Measurements from ENCODE around the gene TPGS1.

The TPGS1 gene

GRCh38 chr19:525857-526419 is 18.6 kb downstream of the TPGS1 start:
- DNase-seq = no peak
- Mint-ChIP-seq H3K36me3 (ENCODE audit: insufficient read depth) (peaks cover 6% of the 10 kb centered on the region), H3K4me3 (no peak overlapping the region), H3K27me3 (peaks cover 0 to 8% of the 10 kb centered on the region in 2 donors), H3K27ac (no peak overlapping the region), H3K9me3 (no peaks in the 10 kb centered on the region), H3K4me1 (ENCODE audit: low read depth in 2 of 2) (peaks cover 2 to 4% of the 10 kb centered on the region in 2 donors)
- ATAC-seq (replicated peaks) = no peak

DNA sequence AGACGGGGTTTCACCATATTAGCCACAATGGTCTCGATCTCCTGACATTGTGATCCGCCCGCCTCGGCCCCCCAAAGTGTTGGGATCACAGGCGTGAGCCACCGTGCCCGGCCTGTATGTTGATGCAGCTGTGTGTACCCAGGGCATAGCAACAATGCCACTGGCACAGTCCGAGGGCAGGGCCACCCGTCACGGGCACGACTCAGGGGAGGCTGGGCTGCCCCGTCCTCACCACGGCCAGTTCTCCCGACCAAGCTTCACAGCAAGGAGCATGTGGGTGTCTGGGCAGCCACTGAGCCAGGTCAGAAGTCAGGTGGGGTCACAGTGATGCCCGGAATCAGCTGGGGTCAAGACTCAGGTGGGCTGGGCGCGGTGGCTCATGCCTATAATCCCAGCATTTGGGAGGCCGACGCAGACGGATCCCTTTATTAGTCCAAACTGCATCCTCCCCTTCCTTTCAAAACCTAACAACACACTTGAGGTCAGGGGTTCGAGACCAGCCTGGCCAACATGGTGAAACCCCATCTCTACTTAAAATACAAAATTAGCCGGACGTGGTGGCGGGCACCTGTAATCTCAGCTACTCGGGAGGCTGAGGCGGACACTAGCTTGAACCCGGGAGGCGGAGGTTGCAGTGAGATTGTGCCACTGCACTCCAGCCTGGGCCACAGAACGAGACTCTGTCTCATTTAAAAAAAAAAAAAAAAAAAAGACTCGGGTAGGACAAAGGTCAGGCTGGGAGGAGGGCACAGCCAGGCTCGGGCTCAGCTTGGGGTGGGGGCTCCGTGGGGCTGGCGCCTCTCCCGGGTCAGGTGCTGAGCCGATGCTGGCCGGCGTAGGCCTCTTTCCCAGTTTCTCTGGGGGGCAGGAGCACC is 23.1 kb downstream of the TPGS1 start:
- H3K36me3 Mint-ChIP-seq (ENCODE audit: insufficient read depth) = peaks cover 26% of the 10 kb centered on the region
- H3K27me3 Mint-ChIP-seq = peaks cover 0 to 6% of the 10 kb centered on the region in 2 donors
- no peaks in the 10 kb centered on the region for H3K9me3 Mint-ChIP-seq
- DNase-seq (no peak), ATAC-seq (replicated peaks) (no peak)
- peaks cover 15 to 16% of the 10 kb centered on the region in 2 donors for H3K4me1 Mint-ChIP-seq (ENCODE audit: low read depth in 2 of 2)
- H3K27ac Mint-ChIP-seq = peak overlapping the region in 1 of 2 donors; percentile 17
- H3K4me3 Mint-ChIP-seq = peak overlapping the region; percentile 73 to 74

DNA sequence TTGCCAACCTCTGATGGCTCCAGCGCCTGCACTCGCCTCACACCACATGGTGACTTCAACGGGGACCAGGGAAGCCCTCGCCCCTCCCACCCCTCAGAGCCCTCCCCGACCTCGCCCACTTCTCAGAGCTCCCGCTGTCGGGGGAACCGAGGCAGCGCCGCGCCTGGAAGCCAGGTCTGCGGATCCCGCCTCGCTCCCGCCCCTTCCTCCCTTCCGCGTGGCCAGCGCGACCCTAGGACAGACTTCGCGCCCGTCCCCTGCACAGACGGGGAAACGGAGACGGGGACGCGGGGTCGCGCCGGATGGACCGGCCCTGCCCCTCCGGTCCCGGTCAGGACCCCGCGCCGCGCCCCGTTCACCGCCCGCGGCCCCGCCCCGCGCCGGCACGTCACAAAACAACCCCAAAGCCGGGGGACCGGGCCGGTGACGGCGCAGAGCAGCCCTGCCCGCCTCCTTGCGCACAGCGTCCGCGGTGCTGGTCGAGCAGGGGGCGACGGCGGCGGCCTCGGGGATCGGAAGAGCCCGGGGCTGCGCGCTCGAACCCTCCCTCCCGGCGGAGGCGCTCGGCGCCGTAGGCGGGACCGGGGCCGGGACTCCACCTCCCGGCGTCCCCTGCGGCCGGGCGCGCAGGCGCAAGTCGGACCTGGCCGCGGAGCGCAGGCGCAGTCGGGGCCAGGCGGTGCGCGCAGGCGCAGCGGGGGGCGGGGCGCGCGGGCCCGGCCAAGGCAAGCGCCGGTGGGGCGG is 23.9 kb downstream of the TPGS1 start:
- Mint-ChIP-seq H3K27ac (peak overlapping the region in 1 of 2 donors; percentile 17), H3K27me3 (no peaks in the 10 kb centered on the region), H3K9me3 (no peaks in the 10 kb centered on the region), H3K4me3 (peak overlapping the region; percentile 73 to 74), H3K4me1 (ENCODE audit: low read depth in 2 of 2) (peaks cover 15 to 16% of the 10 kb centered on the region in 2 donors), H3K36me3 (ENCODE audit: insufficient read depth) (peaks cover 29% of the 10 kb centered on the region)
- peak; percentile 77 for ATAC-seq (replicated peaks)
- DNase-seq = peak; percentile 84 to 96 (median 91)

- Mint-ChIP-seq H3K27ac (peak within 1 kb of the TSS; percentile 59 to 69), H3K4me3 (peak within 1 kb of the TSS; percentile 83 to 84), H3K4me1 (ENCODE audit: low read depth in 2 of 2) (peaks cover 15 to 16% of the 10 kb centered on the region in 2 donors), H3K9me3 (no peaks in the 10 kb centered on the region), H3K36me3 (ENCODE audit: insufficient read depth) (peaks cover 35% of the 10 kb centered on the region), H3K27me3 (no peaks in the 10 kb centered on the region)
- DNase-seq = no peak
- ATAC-seq (replicated peaks) = peak; percentile 30
Observed at GRCh38 chr19:531753-532560, 24.7 kb downstream of the TPGS1 start, which contains the start of gene CDC34. TSS of gene CDC34 (plus strand) at chr19:531760. CDS start at chr19:531932, 172 bp downstream.

DNA sequence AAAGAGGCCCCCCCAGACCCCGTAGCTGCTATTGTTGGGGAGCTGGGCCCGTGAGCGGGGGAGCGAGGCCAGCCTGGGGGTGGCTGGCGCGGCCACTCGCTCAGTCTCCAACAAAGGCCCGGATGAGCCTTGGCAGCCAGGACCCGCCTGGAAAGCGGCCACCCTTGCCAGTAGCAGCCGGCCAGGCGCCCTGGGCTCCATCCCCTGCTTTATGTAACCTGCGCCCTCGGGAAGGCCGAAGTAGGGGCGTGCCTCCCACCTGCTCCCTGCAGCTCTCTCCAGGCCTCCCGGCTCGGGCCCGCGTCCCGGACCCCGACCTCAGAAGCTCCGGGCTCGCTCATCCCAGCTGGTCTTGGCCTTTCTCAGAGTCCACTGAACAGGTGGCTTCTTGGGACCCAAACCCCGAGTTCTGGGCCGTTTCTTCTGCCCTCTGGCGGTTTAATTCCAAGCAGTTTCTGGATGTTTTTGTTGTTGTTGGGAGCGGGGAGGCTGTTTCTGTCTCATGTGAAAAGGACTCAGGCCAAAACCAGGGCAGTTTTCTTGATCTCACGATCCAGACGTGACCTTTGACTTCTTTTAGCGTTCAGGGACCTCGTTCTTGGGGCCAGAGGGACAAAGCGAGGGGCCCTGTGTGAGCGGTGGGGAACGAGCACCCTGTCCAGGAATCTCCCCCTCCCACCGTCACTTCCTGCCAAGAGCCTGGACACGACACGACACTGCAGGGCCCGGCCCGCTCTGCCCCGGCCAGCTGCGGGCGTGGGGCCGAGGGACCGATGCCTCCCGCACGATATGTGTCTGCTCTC is 25.5 kb downstream of the TPGS1 start:
- DNase-seq (peak in 2 of 3 experiments; percentile 30 to 40), ATAC-seq (replicated peaks) (no peak)
- peaks cover 43% of the 10 kb centered on the region for H3K36me3 Mint-ChIP-seq (ENCODE audit: insufficient read depth)
- peak overlapping the region; percentile 83 to 84 for H3K4me3 Mint-ChIP-seq
- peaks cover 15 to 16% of the 10 kb centered on the region in 2 donors for H3K4me1 Mint-ChIP-seq (ENCODE audit: low read depth in 2 of 2)
- H3K27ac Mint-ChIP-seq = peak overlapping the region; percentile 59 to 69
- no peaks in the 10 kb centered on the region for H3K9me3 Mint-ChIP-seq
- H3K27me3 Mint-ChIP-seq = no peaks in the 10 kb centered on the region

- Mint-ChIP-seq H3K36me3 (ENCODE audit: insufficient read depth) (peaks cover 47% of the 10 kb centered on the region), H3K4me3 (peak overlapping the region; percentile 83 to 84), H3K27ac (peak overlapping the region; percentile 59 to 69), H3K9me3 (no peaks in the 10 kb centered on the region), H3K4me1 (ENCODE audit: low read depth in 2 of 2) (peaks cover 16 to 17% of the 10 kb centered on the region in 2 donors), H3K27me3 (no peaks in the 10 kb centered on the region)
- ATAC-seq (replicated peaks) (no peak), DNase-seq (no peak)
Observed at GRCh38 chr19:533364-534058, 26.2 kb downstream of the TPGS1 start.

DNA sequence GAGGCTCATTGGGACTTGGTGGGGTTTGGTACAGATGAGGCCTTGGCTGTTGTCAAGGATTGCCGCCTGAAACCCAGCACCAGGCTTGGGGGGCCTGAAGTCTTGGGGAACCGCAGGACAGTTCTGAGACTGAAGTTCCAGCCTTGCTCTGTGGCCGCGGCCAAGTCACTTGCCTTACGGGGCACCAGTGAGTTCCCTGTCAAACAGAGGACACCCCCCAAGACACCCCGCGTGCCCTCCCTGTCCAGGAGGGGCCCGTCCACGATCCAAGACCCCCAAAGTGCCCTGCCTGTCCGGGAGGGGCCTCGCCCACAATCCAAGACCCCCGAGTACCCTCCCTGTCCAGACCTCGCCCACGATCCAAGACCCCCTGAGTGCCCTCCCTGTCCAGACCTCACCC is 26.8 kb downstream of the TPGS1 start:
- Mint-ChIP-seq H3K27me3 (no peaks in the 10 kb centered on the region), H3K9me3 (no peaks in the 10 kb centered on the region)

DNA sequence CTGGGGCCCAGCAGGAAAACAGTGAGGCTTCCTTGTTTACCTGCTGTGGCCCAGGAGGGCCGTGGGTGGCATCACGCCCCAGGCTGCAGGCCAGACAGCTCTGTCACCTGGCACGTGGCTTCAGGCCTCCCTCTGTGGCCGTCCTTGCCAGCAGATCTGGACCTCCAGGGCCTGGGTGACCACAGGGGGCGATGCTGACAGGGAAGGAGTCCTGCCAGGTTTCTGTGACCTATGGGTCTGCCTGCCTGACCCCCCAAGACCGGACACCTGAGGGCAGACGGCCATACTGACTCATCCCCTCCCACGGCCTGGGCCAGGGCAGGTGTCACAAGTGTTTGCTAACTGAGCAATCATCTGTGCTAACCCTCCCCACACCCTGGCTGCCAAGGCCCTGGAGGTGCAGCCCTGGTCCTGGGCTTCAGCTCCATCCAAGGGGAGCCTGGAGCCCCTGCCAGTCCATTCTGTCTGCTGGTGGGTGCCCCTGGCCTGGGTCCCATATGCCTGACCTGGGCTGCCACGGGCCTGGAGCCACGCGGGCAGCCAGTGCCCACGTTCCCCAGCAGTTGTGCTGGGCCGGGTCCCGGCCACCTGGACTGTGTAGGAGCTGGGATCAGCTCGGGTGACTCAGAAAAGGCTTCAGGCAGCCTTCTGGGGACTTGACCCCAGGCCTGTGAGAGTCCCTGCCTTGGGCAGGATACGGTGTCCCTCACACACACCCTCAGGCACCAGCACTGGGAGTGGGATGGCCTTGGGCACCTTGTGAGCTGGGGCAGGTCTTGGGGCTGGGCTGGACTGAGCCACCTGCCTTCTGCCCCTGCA is 27.9 kb downstream of the TPGS1 start:
- Mint-ChIP-seq H3K36me3 (ENCODE audit: insufficient read depth) (peaks cover 48% of the 10 kb centered on the region), H3K27me3 (no peaks in the 10 kb centered on the region), H3K27ac (peak overlapping the region in 1 of 2 donors; percentile 86), H3K4me1 (ENCODE audit: low read depth in 2 of 2) (peaks cover 15 to 16% of the 10 kb centered on the region in 2 donors), H3K4me3 (peak overlapping the region; percentile 62 to 70), H3K9me3 (no peaks in the 10 kb centered on the region)
- ATAC-seq (replicated peaks) = no peak
- no peak for DNase-seq

More for the DNA sequence above, 26.8 kb downstream of the TPGS1 start:
- H3K36me3 Mint-ChIP-seq (ENCODE audit: insufficient read depth) = peaks cover 48% of the 10 kb centered on the region
- peak overlapping the region in 1 of 2 donors; percentile 23 for H3K27ac Mint-ChIP-seq
- H3K4me1 Mint-ChIP-seq (ENCODE audit: low read depth in 2 of 2) = peaks cover 16 to 17% of the 10 kb centered on the region in 2 donors
- no peak for DNase-seq
- peak overlapping the region; percentile 83 to 84 for H3K4me3 Mint-ChIP-seq
- ATAC-seq (replicated peaks) = no peak

DNA sequence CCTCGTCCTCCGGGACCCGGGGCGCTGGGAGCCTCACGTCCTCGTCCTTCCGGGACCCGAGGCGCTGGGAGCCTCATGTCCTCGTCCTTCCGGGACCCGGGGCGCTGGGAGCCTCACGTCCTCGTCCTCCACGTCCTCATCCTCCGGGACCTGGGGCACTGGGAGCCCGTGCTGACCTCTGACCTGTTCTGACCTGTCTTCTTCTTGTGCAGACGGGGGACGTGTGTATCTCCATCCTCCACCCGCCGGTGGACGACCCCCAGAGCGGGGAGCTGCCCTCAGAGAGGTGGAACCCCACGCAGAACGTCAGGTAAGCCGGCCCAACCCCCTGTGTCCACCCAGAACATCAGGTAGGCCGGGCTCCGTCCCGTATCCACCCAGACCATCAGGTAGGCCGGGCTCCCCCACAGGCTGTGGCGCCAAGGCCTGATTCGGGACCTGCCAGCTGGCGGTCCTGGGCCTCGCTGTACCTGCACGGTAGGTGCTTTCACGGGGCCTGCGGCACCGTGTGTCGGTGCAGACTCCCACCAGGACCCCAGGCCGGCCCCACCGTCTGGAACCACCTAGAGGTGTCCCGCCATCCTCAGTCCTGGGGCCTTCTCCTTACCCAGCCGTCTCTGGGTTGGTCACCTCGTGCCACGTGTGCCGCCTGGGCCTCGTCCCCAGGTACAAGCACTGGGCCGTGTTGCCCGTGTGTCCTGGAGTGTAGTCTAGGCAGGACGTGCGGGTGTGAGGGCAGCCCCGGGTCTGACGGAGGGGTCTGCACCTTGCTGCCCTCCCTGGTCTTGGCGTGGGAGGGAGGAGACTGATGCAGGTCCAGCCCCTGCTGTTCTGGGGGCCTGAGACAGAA is 29.0 kb downstream of the TPGS1 start:
- Mint-ChIP-seq H3K4me1 (ENCODE audit: low read depth in 2 of 2) (peaks cover 15 to 16% of the 10 kb centered on the region in 2 donors), H3K9me3 (no peaks in the 10 kb centered on the region), H3K36me3 (ENCODE audit: insufficient read depth) (peaks cover 43% of the 10 kb centered on the region), H3K27ac (no peak overlapping the region), H3K4me3 (no peak overlapping the region), H3K27me3 (no peaks in the 10 kb centered on the region)
- DNase-seq (no peak), ATAC-seq (replicated peaks) (no peak)

GRCh38 chr19:536881-537404 is 29.6 kb downstream of the TPGS1 start:
- H3K27me3 Mint-ChIP-seq = no peaks in the 10 kb centered on the region
- DNase-seq = no peak
- ATAC-seq (replicated peaks) = no peak
- no peak overlapping the region for H3K27ac Mint-ChIP-seq
- H3K4me1 Mint-ChIP-seq (ENCODE audit: low read depth in 2 of 2) = peaks cover 15 to 16% of the 10 kb centered on the region in 2 donors
- no peaks in the 10 kb centered on the region for H3K9me3 Mint-ChIP-seq
- peaks cover 40% of the 10 kb centered on the region for H3K36me3 Mint-ChIP-seq (ENCODE audit: insufficient read depth)
- no peak overlapping the region for H3K4me3 Mint-ChIP-seq
